IMR-90 (cell line): ENCODE measurements around the gene ANXA7. TPM values are rescaled to one million over a fixed set of nuclear protein-coding genes. Genes with fewer than 3 reads are reported as not detected.

Source experiments
- ATAC-seq: fragments of 200-7000 bp; cut with Tn5 transposase; 2 replicates; pipeline ENCODE4 v1.9.1; 2020; ENCODE audit warnings: low read depth, mild to moderate bottlenecking, moderate library complexity
- BruUV-seq: library from RNA; stranded (reverse); fragments of 400-500 nt; replicated peaks from 2 replicates; lab custom pipeline; 2021; lab: Mats Ljungman, UMichigan
- CTCF ChIA-PET: fragments of 300-600 bp; formaldehyde crosslinking; extraction: SDS; loops from one replicate; lab custom pipeline; 2021; ENCODE audit warnings: antibody characterized with exemption; lab: Yijun Ruan, JAX
- POLR2A ChIA-PET: fragments of 300-600 bp; sonication (Branson Sonifier 250); formaldehyde crosslinking; loops from one replicate; lab custom pipeline; 2022; ENCODE audit warnings: antibody characterized with exemption; ENCODE audit not compliant: unreplicated experiment; lab: Charles Lee
- DNase-seq: peaks from one replicate; pipeline ENCODE4 v3.0.0; 2013
- H2AFZ ChIP-seq: replicated peaks from 2 replicates; pipeline ENCODE3; 2013; ENCODE audit warnings: low read length, mild to moderate bottlenecking; ENCODE audit not compliant: poor library complexity
- H2AK5ac ChIP-seq: 2 replicates; pipeline ENCODE4 v1.6.1; 2013; ENCODE audit warnings: low read depth, low read length, inconsistent platforms
- H2AK9ac ChIP-seq: replicated peaks from 2 replicates; pipeline ENCODE3; 2013; ENCODE audit warnings: mild to moderate bottlenecking, low read depth, low read length, moderate library complexity; ENCODE audit not compliant: poor library complexity
- H2BK120ac ChIP-seq: 2 replicates; pipeline ENCODE4 v1.6.1; 2013; ENCODE audit warnings: low read depth, low read length, inconsistent platforms
- H2BK15ac ChIP-seq: 3 replicates; pipeline ENCODE4 v1.6.1; 2013; ENCODE audit warnings: low read depth, low read length, inconsistent platforms
- H2BK20ac ChIP-seq: 2 replicates; pipeline ENCODE4 v1.6.1; 2013; ENCODE audit warnings: low read depth, mild to moderate bottlenecking, inconsistent platforms, low read length, moderate library complexity
- H2BK5ac ChIP-seq: 2 replicates; pipeline ENCODE4 v1.6.1; 2013; ENCODE audit warnings: mild to moderate bottlenecking, low read depth, low read length, inconsistent platforms; ENCODE audit not compliant: poor library complexity, severe bottlenecking
- H3K14ac ChIP-seq: replicated peaks from 2 replicates; pipeline ENCODE4 v1.6.1; 2013; ENCODE audit warnings: low read depth, low read length, inconsistent platforms
- H3K18ac ChIP-seq: 2 replicates; pipeline ENCODE4 v1.6.1; 2013; ENCODE audit warnings: low read depth, low read length, control low read depth
- H3K23ac ChIP-seq: 2 replicates; pipeline ENCODE4 v1.6.1; 2013; ENCODE audit warnings: low read depth, low read length, inconsistent platforms
- H3K27ac ChIP-seq: 2 replicates; pipeline ENCODE4 v1.5.1; 2013; ENCODE audit warnings: mild to moderate bottlenecking, control low read depth, low read length; ENCODE audit not compliant: insufficient read depth
- H3K27me3 ChIP-seq: 2 replicates; pipeline ENCODE4 v1.6.1; 2013; ENCODE audit warnings: low read length; ENCODE audit not compliant: control insufficient read depth, insufficient read depth
- H3K36me3 ChIP-seq: 2 replicates; pipeline ENCODE4 v1.6.1; 2013; ENCODE audit warnings: low read length, mixed read lengths; ENCODE audit not compliant: control insufficient read depth, insufficient read depth
- H3K4ac ChIP-seq: 2 replicates; pipeline ENCODE4 v1.6.1; 2013; ENCODE audit warnings: low read depth, low read length, inconsistent platforms
- H3K4me1 ChIP-seq: 2 replicates; pipeline ENCODE4 v1.6.1; 2013; ENCODE audit warnings: low read length, mixed read lengths; ENCODE audit not compliant: control insufficient read depth, insufficient read depth
- H3K4me2 ChIP-seq: 2 replicates; pipeline ENCODE4 v1.6.1; 2013; ENCODE audit warnings: low read depth, mild to moderate bottlenecking, control low read depth, low read length, moderate library complexity
- H3K4me3 ChIP-seq: 2 replicates; pipeline ENCODE4 v1.5.1; 2013; ENCODE audit warnings: low read depth, mild to moderate bottlenecking, control low read depth, low read length, moderate library complexity; ENCODE audit not compliant: insufficient read depth
- H3K56ac ChIP-seq: 2 replicates; pipeline ENCODE4 v1.6.1; 2013; ENCODE audit warnings: low read length, inconsistent platforms; ENCODE audit not compliant: insufficient read depth; ENCODE audit errors: extremely low read depth
- H3K79me1 ChIP-seq, 2 experiments: 2 replicates each; pipeline ENCODE4 v1.6.1; 2013; ENCODE audit warnings: low read length in 2 of 2, inconsistent platforms in 1 of 2, low read depth in 1 of 2
- H3K9ac ChIP-seq: 2 replicates; pipeline ENCODE4 v1.6.1; 2013; ENCODE audit warnings: low read depth, low read length, control low read depth
- H3K9me1 ChIP-seq: 2 replicates; pipeline ENCODE4 v1.6.1; 2013; ENCODE audit warnings: low read length, inconsistent platforms; ENCODE audit not compliant: insufficient read depth
- H3K9me3 ChIP-seq: 2 replicates; pipeline ENCODE4 v1.6.1; 2013; ENCODE audit warnings: low read length; ENCODE audit not compliant: control insufficient read depth, insufficient read depth
- H4K20me1 ChIP-seq: 2 replicates; pipeline ENCODE4 v1.6.1; 2013; ENCODE audit warnings: low read length, inconsistent platforms; ENCODE audit not compliant: insufficient read depth
- H4K5ac ChIP-seq: 2 replicates; pipeline ENCODE4 v1.6.1; 2013; ENCODE audit warnings: mild to moderate bottlenecking, low read depth, low read length, control low read depth
- H4K8ac ChIP-seq, 2 experiments: 2 replicates each; pipeline ENCODE4 v1.6.1; 2013; ENCODE audit warnings: low read depth in 2 of 2, low read length in 2 of 2, control low read depth in 1 of 2, inconsistent platforms in 1 of 2
- H4K91ac ChIP-seq: 2 replicates; pipeline ENCODE4 v1.6.1; 2013; ENCODE audit warnings: low read depth, low read length, inconsistent platforms; ENCODE audit not compliant: insufficient read depth
- CEBPB ChIP-seq: IDR thresholded peaks from 2 replicates; pipeline ENCODE4 v1.6.1; 2012; ENCODE audit warnings: low read depth, low read length, improper control_type of control experiment
- RCOR1 ChIP-seq: IDR thresholded peaks from 2 replicates; pipeline ENCODE4 v1.6.1; 2012; ENCODE audit warnings: mild to moderate bottlenecking, low read length, improper control_type of control experiment; ENCODE audit not compliant: insufficient replicate concordance
- RFX5 ChIP-seq: IDR thresholded peaks from 2 replicates; pipeline ENCODE4 v1.8.0; 2012; ENCODE audit warnings: low read depth, mild to moderate bottlenecking, low read length, moderate library complexity
- WGBS, 2 experiments: methylation state at CpG; one replicate each; pipeline versions ENCODE4 v1.1.5 to v1.1.7; 2013; ENCODE audit warnings: missing lambda C conversion rate in 2 of 2; ENCODE audit not compliant: insufficient read length in 1 of 2; ENCODE audit errors: extremely low coverage in 2 of 2; 5-methylcytosine and 5-hydroxymethylcytosine counted together
- dilution Hi-C: fragments of 300-500 bp; cut with HindIII; formaldehyde crosslinking; loops from one replicate; pipeline ENCODE4 v1.14.3; 2018; ENCODE audit warnings: low sequenced_read_pairs; ENCODE audit not compliant: unreplicated experiment
- in situ Hi-C: fragments of 300-500 bp; cut with MboI; formaldehyde crosslinking; loops from 3 replicates; pipeline ENCODE4 v1.14.3; 2019; ENCODE audit warnings: low sequenced_read_pairs, inconsistent platforms, mixed read lengths
- intact Hi-C: fragments of 100-400 bp; cut with micrococcal nuclease; formaldehyde crosslinking; loops from 2 replicates; pipeline ENCODE4 v1.10.0; 2022
- polyA plus RNA-seq, 3 experiments: library from polyadenylated mRNA; depleted of rRNA; stranded (reverse); fragments of >200 nt; gene quantifications; 2 replicates each; pipeline ENCODE4 v1.2.3, GENCODE V29; 2012; ENCODE audit warnings: low replicate concordance in 1 of 3
- total RNA-seq: library from RNA; depleted of rRNA; stranded (reverse); fragments of >200 nt; gene quantifications from 2 replicates; pipeline ENCODE4 v1.2.3, GENCODE V29; 2012

The ANXA7 gene
- total and polyA plus RNA-seq, 2 of the 4 experiments (the other 2 are of a cell fraction), result 77.4 to 120 TPM

DNA sequence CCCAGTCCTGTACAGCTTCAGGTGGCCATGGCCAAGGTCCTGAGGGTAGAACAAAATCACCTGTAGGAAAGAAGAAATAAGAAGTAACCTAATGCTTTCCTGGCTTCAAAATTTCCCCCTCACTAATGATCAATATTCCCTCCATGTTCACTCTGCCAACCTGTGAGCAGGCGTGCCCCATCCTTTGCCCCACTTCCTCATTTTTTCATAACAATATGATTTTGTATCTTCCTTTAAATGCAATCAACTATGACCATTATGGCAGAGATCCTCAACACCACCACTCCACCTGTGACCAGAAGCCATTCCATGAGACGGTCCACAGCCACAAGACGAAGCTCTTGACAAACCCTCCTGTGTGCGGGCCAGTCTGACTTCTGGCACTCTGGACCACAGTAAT, 12.5 kb upstream of the ANXA7 start:
- DNase-seq (no peak), ATAC-seq (no peak)
- in situ Hi-C loops, result no loop called here
- no peak overlapping the region for H3K56ac ChIP-seq
- ChIA-PET POLR2A (no interaction called here), CTCF (no interaction called here)
- no peak overlapping the region for H2AFZ ChIP-seq
- H3K4me1 ChIP-seq, result no peaks in the 10 kb centered on the region
- peaks cover 34% of the 10 kb centered on the region for H3K36me3 ChIP-seq
- H3K14ac ChIP-seq, result no peak overlapping the region
- no peak overlapping the region for H2AK9ac ChIP-seq
- H2BK120ac ChIP-seq, result no peak overlapping the region
- H3K4ac ChIP-seq, result no peak overlapping the region
- no peak overlapping the region for H3K4me3 ChIP-seq
- no peak overlapping the region for H4K5ac ChIP-seq
- H3K9me3 ChIP-seq, result no peaks in the 10 kb centered on the region
- H2BK20ac ChIP-seq, result no peak overlapping the region
- no peak overlapping the region for H3K9ac ChIP-seq
- no peaks in the 10 kb centered on the region; the same call in 1 of the 2 replicates for H3K9me1 ChIP-seq
- no peak overlapping the region for H3K23ac ChIP-seq
- intact Hi-C loops, result no loop called here
- H2BK5ac ChIP-seq, result no peak overlapping the region
- BruUV-seq, result no TSS peak
- no peaks in the 10 kb centered on the region for H4K20me1 ChIP-seq
- H4K8ac ChIP-seq, result no peak overlapping the region
- H3K27ac ChIP-seq, result no peak overlapping the region
- no peak overlapping the region for H2BK15ac ChIP-seq
- 100% methylated on average over 1 of the region's 4 CpGs; no CpG with 5 or more reads in 1 of the 2 experiments for WGBS, 2 experiments
- no peak overlapping the region for H3K4me2 ChIP-seq
- TF ChIP-seq RFX5 (no peak), RCOR1 (no peak), CEBPB (no peak)
- no peak overlapping the region for H2AK5ac ChIP-seq
- no peak overlapping the region for H4K91ac ChIP-seq
- dilution Hi-C loops, result no loop called here
- no peaks in the 10 kb centered on the region for H3K79me1 ChIP-seq
- no peak overlapping the region for H3K18ac ChIP-seq
- H3K27me3 ChIP-seq, result no peaks in the 10 kb centered on the region
